ENCODE results near the gene CPSF7.

GRCh38 chr11:61413496-61413895 is 16.3 kb downstream of the CPSF7 start:
- TF ChIP-seq EP300 (IDR thresholded peaks at IDR 0.05; ENCODE audit: low read depth) (no peak), POLR2A (IDR thresholded peaks at IDR 0.05) (no peak), POLR2AphosphoS5 (IDR thresholded peaks at IDR 0.05) (no peak)
- TF ChIP-seq, protein P1, sequence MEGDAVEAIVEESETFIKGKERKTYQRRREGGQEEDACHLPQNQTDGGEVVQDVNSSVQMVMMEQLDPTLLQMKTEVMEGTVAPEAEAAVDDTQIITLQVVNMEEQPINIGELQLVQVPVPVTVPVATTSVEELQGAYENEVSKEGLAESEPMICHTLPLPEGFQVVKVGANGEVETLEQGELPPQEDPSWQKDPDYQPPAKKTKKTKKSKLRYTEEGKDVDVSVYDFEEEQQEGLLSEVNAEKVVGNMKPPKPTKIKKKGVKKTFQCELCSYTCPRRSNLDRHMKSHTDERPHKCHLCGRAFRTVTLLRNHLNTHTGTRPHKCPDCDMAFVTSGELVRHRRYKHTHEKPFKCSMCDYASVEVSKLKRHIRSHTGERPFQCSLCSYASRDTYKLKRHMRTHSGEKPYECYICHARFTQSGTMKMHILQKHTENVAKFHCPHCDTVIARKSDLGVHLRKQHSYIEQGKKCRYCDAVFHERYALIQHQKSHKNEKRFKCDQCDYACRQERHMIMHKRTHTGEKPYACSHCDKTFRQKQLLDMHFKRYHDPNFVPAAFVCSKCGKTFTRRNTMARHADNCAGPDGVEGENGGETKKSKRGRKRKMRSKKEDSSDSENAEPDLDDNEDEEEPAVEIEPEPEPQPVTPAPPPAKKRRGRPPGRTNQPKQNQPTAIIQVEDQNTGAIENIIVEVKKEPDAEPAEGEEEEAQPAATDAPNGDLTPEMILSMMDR (IDR thresholded peaks at IDR 0.05) = no peak

Measured in transverse colon (tissue), 4 donors.